RCC 7860 (cell line): ENCODE data around the gene ACADSB.

Experiments
- DNase-seq: peaks from one replicate; pipeline ENCODE4 v3.0.0-alpha.2; 2015; ENCODE audit warnings: low spot score
- FAIRE-seq: peaks from 2 replicates; lab custom pipeline; 2012; peaks lifted over from hg19 to GRCh38; lab: Jason Lieb, UNC

The ACADSB gene

DNA sequence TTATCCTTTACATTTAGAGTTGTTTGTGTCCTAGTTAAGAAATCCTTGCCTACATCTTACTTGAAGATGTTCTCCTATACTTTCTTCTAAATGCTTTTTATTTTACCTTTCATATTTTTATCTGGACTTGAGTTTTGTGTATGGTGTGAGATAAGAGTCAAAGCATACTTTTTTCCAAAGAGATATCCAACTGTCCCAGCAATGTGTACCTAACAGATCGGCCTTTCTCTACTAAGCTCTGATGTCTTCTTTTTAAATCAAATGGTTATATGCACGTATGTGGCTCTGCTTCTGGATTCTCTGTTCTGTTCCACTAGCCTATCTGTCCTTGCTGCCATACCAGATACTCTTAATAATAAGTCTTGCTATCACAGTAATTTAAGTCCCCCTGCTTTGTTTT, 7.4 kb upstream of the ACADSB start:
- DNase-seq: no peak
- FAIRE-seq: no peak

DNA sequence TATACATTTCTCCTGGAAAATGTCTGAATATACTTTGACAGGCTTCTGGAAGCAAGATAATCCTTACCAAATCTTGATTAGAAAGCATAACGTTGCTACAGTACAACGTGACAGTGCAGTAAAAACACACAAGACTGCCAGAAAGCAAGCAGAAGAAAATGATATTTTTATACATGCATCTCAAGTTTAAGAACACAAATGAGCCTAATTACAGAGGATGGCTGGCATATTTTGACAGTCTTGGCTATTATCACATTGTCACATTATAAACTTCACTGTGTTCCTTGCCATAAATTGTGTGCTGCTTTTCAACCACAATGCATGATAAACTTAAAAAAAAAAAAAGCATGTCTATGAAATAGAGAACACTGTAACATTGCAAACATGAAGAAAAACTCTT, 4.5 kb upstream of the ACADSB start:
- DNase-seq (no peak), FAIRE-seq (no peak)

DNA sequence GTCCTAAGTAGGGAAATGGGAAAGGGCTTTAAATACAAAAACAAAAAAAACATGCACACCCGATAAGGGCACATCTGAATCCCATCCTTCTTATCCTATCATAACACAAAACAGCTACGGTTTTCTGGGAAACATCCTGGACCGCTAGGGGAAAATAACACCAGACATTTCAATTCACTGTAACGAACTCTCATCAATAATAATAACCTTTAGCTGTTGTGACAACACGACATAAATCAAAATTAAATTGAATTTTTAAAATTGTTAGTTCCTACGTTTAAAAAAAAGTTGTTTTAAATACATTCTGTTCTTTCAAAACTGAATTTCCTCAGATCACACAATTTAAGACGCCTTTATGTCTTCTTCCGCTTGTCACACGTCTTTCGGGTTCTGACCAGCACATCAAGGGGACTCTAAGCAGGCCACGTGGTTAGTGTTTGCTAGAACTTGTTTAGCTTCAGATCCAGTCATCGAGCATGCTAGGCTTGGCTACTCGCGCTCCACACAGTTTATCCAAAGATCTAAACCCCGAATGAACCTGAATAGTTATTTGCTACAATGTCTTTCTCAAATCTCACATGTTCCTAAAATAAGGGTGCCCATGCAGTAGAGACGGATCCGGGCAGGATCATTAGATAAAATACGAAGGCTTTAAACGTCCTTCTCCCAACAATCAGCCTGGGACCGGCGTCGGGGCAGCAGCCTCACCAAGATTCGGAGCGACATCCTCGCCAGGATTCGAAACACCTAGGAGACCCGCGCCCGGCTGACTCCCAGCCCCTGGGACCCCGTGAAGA, 1.1 kb upstream of the ACADSB start:
- DNase-seq (peak; percentile 13), FAIRE-seq (no peak)

DNA sequence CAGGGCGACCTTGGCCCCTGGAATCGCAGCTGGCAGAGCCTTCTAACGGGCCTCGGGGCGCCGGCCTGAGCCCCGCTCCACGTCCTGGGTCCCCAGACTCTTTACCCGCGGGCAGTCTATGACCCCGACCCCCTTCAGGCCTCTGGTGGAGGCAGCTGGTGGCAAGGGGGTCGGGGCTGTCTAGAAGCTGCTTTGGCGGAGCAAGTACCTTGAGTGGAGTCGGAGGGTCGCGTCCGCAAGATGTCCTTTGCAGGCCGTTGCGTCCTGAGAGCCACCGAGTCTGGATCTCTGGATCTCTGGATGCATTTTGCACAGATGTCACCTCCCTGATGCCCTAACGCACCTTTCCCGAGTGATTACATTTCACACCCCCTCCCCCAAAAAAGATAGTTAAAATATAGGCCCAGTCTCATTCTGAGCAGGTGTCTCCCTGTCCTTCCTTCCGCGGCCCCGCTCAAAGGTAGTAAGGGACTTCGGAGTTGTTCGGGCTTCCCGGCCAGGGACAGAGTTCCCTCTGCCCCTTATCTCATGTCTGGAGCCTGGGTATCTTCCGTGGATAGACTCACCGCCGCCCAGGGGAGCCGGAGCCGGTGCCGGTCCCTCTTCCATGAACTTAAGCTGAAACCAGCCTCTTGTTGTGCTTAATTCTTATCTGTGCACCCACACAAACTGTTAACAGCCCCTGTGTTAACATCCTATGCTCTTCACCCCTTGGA, 457 bp downstream of the ACADSB start:
- DNase-seq (no peak), FAIRE-seq (no peak)

DNA sequence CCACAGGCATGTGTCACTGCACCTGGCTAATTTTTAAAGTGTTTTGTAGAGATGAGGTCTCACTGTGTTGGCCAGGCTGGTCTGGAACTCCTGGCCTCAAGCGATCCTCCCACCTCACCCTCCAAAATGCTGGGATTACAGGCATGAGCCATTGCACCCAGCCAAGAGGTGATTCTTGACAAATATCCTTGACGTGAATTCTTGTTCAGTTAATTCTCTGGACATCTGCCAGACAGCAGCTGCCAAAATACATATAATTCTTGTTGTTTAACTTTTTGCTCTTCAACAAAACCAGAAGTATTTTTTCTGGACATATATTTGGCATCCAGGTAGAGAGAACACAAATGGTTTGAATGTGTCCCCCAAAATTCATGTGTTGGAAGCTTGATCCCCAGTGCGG, 3.2 kb downstream of the ACADSB start:
- DNase-seq: no peak
- FAIRE-seq: no peak

DNA sequence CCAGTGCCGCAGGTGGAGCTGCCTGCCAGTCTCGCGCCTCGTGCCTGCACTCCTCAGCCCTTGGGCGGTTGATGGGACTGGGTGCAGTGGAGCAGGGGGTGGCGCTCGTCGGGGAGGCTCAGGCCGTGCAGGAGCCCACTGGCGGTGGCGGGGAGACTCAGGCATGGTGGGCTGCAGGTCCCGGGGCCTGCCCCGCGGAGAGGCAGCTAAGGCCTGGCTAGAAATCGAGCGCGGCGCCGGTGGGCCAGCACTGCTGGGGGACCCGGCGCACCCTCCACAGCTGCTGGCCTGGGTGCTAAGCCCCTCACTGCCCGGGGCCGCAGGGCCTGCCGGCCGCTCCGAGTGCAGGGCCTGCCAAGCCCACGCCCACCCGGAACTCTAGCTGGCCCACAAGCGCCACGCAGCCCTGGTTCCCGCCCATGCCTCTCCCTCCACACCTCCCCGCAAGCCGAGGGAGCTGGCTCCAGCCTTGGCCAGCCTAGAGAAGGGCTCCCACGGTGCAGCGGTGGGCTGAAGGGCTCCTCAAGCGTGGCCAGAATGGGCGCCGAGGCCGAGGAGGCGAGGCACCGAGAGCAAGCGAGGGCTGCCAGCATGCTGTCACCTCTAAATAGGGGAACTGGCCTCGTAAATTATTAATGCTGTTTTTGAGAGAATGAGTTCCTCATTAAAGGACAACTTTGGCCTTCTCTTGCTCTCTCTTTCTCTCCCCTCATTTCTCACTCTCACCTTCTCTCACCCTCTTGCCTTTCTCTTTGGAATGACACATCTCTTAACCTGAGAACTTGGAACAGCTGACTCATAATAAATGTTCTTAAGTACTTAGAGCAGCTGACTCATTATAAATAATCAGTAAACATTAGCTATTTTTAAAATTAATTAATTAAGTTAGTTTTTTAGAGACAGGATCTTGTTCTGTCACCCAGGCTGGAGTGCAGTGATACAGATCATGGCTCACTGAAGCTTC, 4.9 kb downstream of the ACADSB start:
- DNase-seq (no peak), FAIRE-seq (no peak)

DNA sequence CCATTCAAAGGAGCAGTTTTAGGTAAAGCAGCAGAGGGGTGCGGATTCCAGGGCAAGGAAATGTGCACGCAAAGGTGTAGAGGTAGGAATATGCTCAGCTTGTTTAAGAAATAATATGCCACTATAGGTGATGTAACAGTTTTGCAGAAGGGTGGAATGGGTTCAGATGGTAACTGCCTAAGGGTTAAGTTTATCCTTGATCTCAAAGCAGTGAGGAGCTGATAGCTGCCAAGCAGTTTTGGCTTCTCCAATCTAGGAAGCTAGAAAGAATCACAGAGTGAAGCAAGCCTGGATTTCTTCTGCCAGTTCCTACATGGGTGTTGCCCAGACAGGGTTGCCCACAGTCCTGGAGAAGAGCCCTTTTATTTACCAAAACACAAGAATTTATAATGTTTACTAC, 6.0 kb downstream of the ACADSB start:
- FAIRE-seq (no peak), DNase-seq (no peak)

DNA sequence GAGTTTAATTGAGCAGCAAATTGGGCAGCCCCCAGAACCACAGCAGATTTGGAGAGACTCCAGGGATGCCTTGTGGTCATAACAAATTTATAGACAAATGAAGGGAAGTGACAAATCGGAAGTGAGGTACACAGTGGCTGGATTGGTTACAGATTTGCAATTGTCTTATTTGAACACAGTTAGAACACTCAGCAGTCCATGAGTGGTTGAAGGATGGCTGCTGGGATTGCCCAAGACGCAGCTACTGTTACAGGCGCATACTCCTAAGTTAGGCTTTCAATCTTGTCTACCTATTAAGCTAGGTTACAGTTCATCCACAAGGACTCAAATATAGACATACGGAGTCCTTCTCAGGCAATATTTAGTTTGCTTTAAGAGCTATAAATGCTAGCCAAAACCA, 7.4 kb downstream of the ACADSB start:
- FAIRE-seq: no peak
- DNase-seq: no peak

DNA sequence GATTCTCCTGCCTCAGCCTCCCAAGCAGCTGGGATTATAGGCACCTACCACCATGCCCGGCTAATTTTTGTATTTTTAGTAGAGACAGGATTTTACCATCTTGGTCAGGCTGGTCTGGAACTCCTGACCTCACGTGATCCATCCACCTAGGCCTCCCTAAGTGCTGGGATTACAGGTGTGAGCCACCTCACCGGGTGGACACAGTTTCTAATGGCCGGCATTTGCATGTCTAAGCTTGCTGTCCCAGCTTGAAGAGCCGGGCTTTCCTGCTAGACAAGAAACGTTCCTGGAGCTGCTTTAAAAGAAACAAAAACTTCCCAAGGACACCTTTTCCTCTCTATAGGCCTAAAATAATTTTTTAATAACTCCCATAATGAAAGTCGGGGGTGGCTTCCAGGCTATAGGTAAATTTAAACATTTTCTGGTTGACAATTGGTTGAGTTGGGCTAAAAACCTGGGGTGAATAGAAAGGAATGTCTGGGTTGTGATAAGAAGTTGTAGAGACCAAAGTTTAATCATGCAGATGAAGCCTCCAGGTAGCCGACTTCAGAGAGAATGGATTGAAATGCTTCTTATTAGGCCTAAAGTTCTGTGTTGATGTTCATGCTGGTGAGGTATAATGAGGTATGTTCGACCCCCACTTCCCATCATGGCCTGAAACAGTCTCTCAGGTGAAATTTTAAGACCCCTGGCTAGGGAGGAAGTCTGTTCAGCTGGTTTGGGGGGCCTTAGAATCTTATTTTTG, 8.8 kb downstream of the ACADSB start:
- DNase-seq (no peak), FAIRE-seq (no peak)

DNA sequence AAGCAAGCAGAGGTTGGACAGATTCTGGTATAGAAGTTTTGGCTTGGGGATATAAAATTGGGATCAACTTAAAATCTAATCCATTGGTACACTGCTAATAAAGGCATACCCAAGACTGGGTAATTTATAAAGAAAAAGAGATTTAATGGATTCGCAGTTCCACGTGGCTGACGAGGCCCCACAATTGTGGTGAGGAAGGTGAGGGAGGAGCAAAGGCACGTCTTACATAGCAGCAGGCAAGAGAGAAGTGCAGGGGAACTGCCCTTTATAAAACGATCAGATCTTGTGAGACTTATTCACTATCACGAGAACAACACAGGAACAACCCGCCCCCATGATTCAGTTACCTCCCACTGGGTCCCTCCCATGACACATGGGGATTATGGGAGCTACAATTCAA, 9.7 kb downstream of the ACADSB start:
- FAIRE-seq (no peak), DNase-seq (no peak)

DNA sequence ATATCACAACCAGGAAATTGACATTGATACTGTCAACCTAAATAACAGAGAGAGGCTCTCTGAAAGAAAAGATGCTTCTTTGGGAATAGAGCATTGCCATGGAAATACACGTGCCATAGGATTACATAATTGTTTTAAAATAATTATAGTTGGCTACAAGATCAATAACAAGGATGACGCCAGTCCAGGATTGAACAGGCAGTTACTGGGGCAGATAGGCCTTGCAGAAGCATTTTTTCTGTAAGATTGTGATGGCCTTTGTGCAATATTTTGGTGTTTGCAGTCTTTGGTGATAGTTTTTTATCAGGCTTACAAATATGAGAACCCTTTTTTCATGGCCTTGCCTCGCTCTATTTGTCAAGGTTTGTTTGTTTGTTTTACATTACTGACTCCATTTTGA, 10.5 kb downstream of the ACADSB start:
- no peak for FAIRE-seq
- DNase-seq: no peak

DNA sequence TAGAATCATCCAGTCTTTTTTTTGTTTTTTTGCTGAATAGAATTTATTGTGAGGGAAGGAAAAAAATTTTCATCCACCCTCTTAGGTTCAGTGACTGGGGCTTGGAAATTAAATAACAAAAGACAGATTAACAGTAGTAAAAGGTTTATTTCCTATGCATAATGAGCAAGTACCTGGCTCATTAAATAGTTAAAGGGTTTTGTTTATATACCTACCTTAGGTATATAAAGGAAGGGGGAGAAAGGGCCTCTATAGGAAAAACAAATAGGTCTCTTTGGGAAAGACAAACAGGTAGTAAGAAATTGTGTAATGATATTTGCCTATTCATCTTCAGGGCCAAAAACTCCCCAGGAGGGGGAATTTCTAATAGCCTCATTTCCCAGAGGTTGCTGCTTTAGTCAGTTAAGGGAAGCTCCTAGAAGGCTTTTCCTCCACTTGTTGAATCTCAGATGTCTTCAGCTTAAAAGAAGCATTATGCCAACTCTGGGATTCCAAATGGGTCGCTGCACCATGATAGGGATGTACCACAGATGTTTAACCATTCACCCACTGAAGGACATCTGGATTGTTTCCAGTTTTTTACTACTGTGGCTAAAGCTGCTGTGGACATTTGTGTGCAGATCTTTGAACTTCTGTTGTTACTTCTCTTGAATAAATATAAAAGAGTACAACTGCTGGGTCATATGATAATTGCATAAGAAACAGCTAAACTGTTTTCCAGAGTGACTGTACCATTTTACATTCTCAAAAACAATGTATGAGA, 11.3 kb downstream of the ACADSB start:
- FAIRE-seq (no peak), DNase-seq (no peak)

DNA sequence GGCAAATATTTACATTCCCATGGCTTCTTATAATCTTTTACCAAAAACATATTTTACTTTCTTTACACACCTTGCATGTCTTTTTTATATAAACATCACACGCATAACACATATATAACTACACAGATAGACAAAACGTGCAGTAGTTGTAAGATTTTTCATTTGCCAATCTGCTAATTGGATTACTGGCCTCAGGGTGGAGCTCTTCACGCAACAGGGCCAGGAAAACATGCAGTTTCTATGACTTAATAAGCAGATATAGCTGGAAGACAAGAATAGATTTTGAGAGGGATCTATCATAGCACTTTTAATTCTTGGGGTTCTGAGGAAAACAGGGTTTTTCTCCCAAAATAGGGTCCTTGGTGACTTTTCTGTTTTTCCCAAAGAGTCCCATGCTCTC, 12.7 kb downstream of the ACADSB start:
- DNase-seq (no peak), FAIRE-seq (no peak)

DNA sequence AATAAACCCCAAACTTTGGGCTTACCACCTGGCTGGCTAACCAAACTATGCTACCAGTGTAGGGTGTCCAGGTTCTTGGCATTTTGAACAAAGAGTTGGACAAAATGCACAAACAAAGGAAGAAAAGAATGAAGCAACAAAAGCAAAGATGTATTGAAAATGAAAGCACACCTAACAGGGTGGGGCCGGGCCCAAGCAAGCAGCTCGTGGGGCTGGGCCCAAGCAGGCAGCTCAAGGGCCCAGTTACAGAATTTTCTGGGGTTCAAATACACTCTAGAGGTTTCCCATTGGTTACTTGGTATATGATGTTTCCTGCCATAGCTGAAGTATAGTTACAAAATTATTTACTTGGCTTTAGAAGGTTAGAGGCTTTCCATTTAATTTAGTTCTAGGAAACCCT, 15.7 kb downstream of the ACADSB start:
- FAIRE-seq: no peak
- no peak for DNase-seq

DNA sequence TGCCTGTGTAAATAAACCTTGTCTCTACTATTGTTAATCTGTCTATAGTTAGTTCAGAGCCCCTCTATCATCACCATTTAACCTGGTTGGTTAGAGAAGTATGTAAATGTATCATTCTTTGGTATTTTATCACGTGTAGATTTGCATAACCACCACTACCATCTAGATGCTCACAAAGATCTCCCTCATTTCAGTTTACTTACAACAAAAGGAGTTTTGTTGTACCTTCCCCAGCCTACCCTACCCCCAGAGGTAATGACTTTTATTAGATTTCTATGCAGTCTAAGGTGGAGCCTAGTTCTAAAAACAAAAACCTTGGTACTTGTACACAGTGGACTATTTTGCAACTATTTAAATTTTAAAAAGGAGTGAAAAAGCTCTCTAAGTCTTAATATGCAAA, 17.5 kb downstream of the ACADSB start:
- FAIRE-seq (no peak), DNase-seq (no peak)

DNA sequence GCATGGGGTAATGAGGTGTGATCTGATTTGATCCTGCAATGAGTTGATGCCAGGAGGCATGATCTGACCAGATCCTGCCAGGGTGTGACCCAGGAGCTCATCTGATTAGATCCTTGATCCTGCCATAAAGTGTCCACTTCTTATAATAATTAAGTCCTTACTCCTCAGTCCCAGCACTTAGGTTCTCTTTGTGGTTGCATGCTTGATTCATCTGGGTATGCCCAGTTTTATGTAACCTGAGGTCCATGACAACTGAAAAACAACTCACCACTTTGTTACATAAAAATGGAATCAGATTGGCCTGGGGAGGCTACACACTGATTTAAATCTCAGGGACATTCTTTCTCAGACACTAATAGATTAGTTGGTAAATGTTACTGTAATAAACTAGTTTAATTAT, 19.1 kb downstream of the ACADSB start:
- peak; percentile 65 for FAIRE-seq
- DNase-seq: peak; percentile 29

DNA sequence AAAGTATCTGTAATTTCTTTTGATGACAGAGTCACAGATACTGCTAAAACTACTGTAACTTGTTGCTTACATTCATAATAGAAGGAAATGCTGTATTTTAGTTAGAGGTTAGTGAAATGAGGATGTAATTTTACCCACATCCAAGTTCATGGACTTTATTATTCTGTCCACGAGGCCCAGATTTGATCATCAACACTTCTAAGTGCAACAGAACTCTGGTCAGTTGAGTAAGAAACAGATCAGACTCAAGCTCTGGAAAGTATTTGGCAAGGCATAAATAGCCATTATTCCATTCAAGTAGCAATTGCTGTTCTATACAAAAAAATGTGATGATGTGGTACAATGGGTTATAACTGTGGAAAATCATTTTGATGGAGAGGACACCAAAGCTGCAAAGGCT, 22.3 kb downstream of the ACADSB start:
- FAIRE-seq: no peak

DNA sequence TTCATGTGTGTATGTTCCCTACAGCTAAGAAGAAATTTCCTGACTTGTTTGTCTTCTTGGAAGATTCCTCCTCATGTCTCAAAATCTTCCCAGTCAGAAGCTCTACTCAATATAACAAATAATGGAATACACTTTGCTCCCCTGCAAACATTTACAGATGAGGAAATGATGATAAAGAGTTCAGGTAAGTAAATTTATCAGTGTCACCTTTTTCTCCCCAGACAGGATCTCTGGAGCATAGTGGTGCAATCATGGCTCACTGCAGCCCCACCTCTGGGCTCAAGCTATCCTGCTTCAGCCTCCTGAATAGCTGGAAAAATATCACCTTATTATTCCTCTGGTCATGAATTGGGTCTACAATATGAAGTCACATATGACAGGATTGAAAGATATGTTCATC, 25.5 kb downstream of the ACADSB start:
- DNase-seq (no peak), FAIRE-seq (no peak)

More for the DNA sequence above, 22.3 kb downstream of the ACADSB start:
- no peak for DNase-seq

DNA sequence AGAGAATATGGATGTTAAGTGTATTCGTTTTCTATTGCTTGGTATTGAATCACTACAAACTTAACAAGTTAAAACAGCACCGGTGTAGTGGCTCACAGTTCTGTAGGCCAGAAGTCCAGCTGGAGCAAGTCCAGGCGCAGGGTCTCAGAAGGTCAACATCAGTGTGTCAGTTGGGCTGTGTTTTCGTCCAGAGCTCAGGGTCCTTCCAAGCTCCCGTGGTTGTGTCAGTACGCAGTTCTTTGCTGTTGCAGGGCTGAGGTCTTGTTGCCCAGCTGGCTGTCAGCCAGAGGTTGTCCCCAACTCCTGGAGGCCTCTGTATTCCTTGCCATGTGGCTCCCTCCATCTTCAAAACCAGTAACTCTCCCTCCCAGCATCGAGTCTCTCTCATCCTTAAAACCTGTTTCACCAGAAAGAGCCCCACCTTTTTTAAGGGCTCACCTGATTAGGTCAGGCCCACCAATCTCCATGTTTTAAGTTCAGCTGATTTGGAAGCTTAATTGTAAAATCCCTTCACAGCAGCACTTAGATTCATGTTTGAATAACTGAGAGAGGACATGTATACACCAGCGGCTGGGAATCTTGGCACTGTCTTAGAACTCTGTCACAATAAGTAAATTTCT, 26.8 kb downstream of the ACADSB start:
- DNase-seq (no peak), FAIRE-seq (no peak)
